DND-41 (cell line): ENCODE results near the gene FOXO3.
"Not testable (repeated sequence)": the region's sequence is repeated elsewhere in the genome, so short reads cannot be mapped to it uniquely, and the experiment has no call there.

Experiments used
- ATAC-seq: fragments of 200-7000 bp; cut with Tn5 transposase; 3 replicates; pipeline ENCODE4 v1.9.1; 2021; ENCODE audit warnings: low read depth; ENCODE audit not compliant: insufficient read depth
- DNase-seq: peaks from one replicate; pipeline ENCODE4 v3.0.0-alpha.2; 2020
- H2AFZ ChIP-seq: 2 replicates; pipeline ENCODE4 v1.6.0; 2012; ENCODE audit warnings: low read depth, low read length
- H3K27ac ChIP-seq: 2 replicates; pipeline ENCODE4 v1.5.1; 2012; ENCODE audit warnings: low read length, inconsistent platforms
- H3K27me3 ChIP-seq: fragments of 200-600 bp; sonication (generic); 2 replicates; pipeline ENCODE4 v1.6.0; 2012; ENCODE audit warnings: low read length, mild to moderate bottlenecking, inconsistent platforms; ENCODE audit not compliant: insufficient read depth, poor library complexity
- H3K36me3 ChIP-seq: 2 replicates; pipeline ENCODE4 v1.5.1; 2012; ENCODE audit warnings: low read length, inconsistent platforms; ENCODE audit not compliant: insufficient read depth
- H3K4me1 ChIP-seq: 2 replicates; pipeline ENCODE4 v1.5.1; 2012; ENCODE audit warnings: mild to moderate bottlenecking, low read length; ENCODE audit not compliant: insufficient read depth
- H3K4me2 ChIP-seq: 2 replicates; pipeline ENCODE4 v1.6.0; 2012; ENCODE audit warnings: mild to moderate bottlenecking, moderate library complexity, low read length, inconsistent platforms; ENCODE audit not compliant: insufficient read depth
- H3K4me3 ChIP-seq, 2 experiments: fragments of 200-600 bp in 1 of 2; shearing (Covaris generic) in 1 of 2; 2 replicates each; pipeline ENCODE4 v1.5.1; 2012 to 2016; ENCODE audit warnings: inconsistent platforms in 2 of 2, low read length in 2 of 2, mild to moderate bottlenecking in 2 of 2, low read depth in 1 of 2, moderate library complexity in 1 of 2
- H3K79me2 ChIP-seq: 2 replicates; pipeline ENCODE4 v1.6.0; 2012; ENCODE audit warnings: low read length, inconsistent platforms; ENCODE audit not compliant: insufficient read depth
- H3K9ac ChIP-seq: 2 replicates; pipeline ENCODE4 v1.6.0; 2012; ENCODE audit warnings: low read depth, mild to moderate bottlenecking, inconsistent platforms, low read length, moderate library complexity
- H3K9me3 ChIP-seq: 2 replicates; pipeline ENCODE4 v1.5.1; 2012; ENCODE audit warnings: low read length, moderate library complexity, mild to moderate bottlenecking, inconsistent platforms; ENCODE audit not compliant: insufficient read depth, severe bottlenecking
- H4K20me1 ChIP-seq: 2 replicates; pipeline ENCODE4 v1.6.0; 2012; ENCODE audit warnings: low read length; ENCODE audit not compliant: insufficient read depth
- CTCF ChIP-seq: IDR thresholded peaks from 2 replicates; pipeline ENCODE4 v1.5.1; 2012; ENCODE audit warnings: borderline replicate concordance, low read length, moderate library complexity, mild to moderate bottlenecking; ENCODE audit not compliant: poor library complexity, severe bottlenecking; ENCODE audit errors: extremely low read depth
- EZH2 ChIP-seq: IDR thresholded peaks from 3 replicates; pipeline ENCODE4 v1.6.1; 2012; ENCODE audit warnings: borderline replicate concordance, low read depth, mild to moderate bottlenecking, moderate library complexity, low read length, inconsistent platforms; ENCODE audit not compliant: severe bottlenecking

Gene FOXO3

GRCh38 chr6:108528878-108529277 is 31.8 kb upstream of the FOXO3 start:
- no peak for ATAC-seq
- TF ChIP-seq EZH2 (no peak), CTCF (no peak)
- Histone ChIP-seq H3K27ac (no peak overlapping the region), H3K4me3 (no peak overlapping the region), H3K36me3 (no peaks in the 10 kb centered on the region), H4K20me1 (no peaks in the 10 kb centered on the region), H2AFZ (no peak overlapping the region), H3K4me1 (peaks cover 7% of the 10 kb centered on the region), H3K79me2 (no peaks in the 10 kb centered on the region), H3K27me3 (no peaks in the 10 kb centered on the region), H3K9me3 (no peaks in the 10 kb centered on the region), H3K9ac (no peak overlapping the region), H3K4me2 (no peak overlapping the region)
- no peak for DNase-seq

GRCh38 chr6:108531332-108531731 is 29.4 kb upstream of the FOXO3 start:
- Histone ChIP-seq H3K4me1 (peaks cover 7% of the 10 kb centered on the region), H3K36me3 (no peaks in the 10 kb centered on the region), H3K27ac (no peak overlapping the region), H4K20me1 (no peaks in the 10 kb centered on the region), H3K4me3 (no peak overlapping the region), H3K4me2 (no peak overlapping the region), H3K9me3 (no peaks in the 10 kb centered on the region), H3K79me2 (no peaks in the 10 kb centered on the region), H3K9ac (no peak overlapping the region), H2AFZ (no peak overlapping the region), H3K27me3 (no peaks in the 10 kb centered on the region)
- ATAC-seq (no peak), DNase-seq (no peak)
- TF ChIP-seq CTCF, result no peak

- H3K4me3 ChIP-seq, result no peak overlapping the region
- H3K9ac ChIP-seq, result no peak overlapping the region
- ATAC-seq, result no peak; the same call in 2 of the 3 replicates
- no peak for DNase-seq
- H4K20me1 ChIP-seq, result no peaks in the 10 kb centered on the region
- H2AFZ ChIP-seq, result no peak overlapping the region
- no peak overlapping the region for H3K27ac ChIP-seq
- H3K27me3 ChIP-seq, result no peaks in the 10 kb centered on the region
- TF ChIP-seq EZH2, result no peak
- no peak for TF ChIP-seq CTCF
- H3K4me2 ChIP-seq, result no peak overlapping the region
- no peaks in the 10 kb centered on the region for H3K9me3 ChIP-seq
- no peaks in the 10 kb centered on the region for H3K36me3 ChIP-seq
- no peaks in the 10 kb centered on the region for H3K4me1 ChIP-seq
- no peaks in the 10 kb centered on the region for H3K79me2 ChIP-seq
These were observed 25.5 kb upstream of the FOXO3 start for GRCh38 chr6:108535114-108535742.

- H3K9ac ChIP-seq, H3K9me3 ChIP-seq, H4K20me1 ChIP-seq, H3K4me2 ChIP-seq, H3K36me3 ChIP-seq, H3K27ac ChIP-seq, H3K4me3 ChIP-seq, H3K27me3 ChIP-seq, H2AFZ ChIP-seq, ATAC-seq, H3K4me1 ChIP-seq, H3K79me2 ChIP-seq: not testable (repeated sequence)
- DNase-seq, result peak; percentile 20
These were observed 24.7 kb upstream of the FOXO3 start for GRCh38 chr6:108535920-108536535.
